ENCODE measurements around the gene ARMC2.

Gene ARMC2

GRCh38 chr6:108995296-108995695, 147.1 kb downstream of the ARMC2 start:
- TF ChIP-seq CTCF (conservative IDR thresholded peaks at IDR 0.05; ENCODE audit: low read depth, low read length), result no peak
- H3K4me3 ChIP-seq (ENCODE audit: low read depth, low read length), result no peak overlapping the region
- no peak for DNase-seq (ENCODE audit: low read depth)

GRCh38 chr6:108996208-108996607, 148.0 kb downstream of the ARMC2 start:
- no peak for TF ChIP-seq CTCF (conservative IDR thresholded peaks at IDR 0.05; ENCODE audit: low read depth, low read length)
- no peak overlapping the region for H3K4me3 ChIP-seq (ENCODE audit: low read depth, low read length)
- no peak for DNase-seq (ENCODE audit: low read depth)

- no peak overlapping the region for H3K4me3 ChIP-seq (ENCODE audit: low read depth, low read length)
- DNase-seq (ENCODE audit: low read depth), result no peak
- no peak for TF ChIP-seq CTCF (conservative IDR thresholded peaks at IDR 0.05; ENCODE audit: low read depth, low read length)
Observed at GRCh38 chr6:108998485-108998884, 150.3 kb downstream of the ARMC2 start.

GRCh38 chr6:108999428-108999827, 151.2 kb downstream of the ARMC2 start:
- TF ChIP-seq CTCF (conservative IDR thresholded peaks at IDR 0.05; ENCODE audit: low read depth, low read length), result no peak
- DNase-seq (ENCODE audit: low read depth), result no peak

GRCh38 chr6:109000289-109000688, 152.1 kb downstream of the ARMC2 start:
- peak; percentile 49 for DNase-seq (ENCODE audit: low read depth)
- TF ChIP-seq CTCF (conservative IDR thresholded peaks at IDR 0.05; ENCODE audit: low read depth, low read length), result no peak

More at GRCh38 chr6:108999428-108999827, 151.2 kb downstream of the ARMC2 start:
- no peak overlapping the region for H3K4me3 ChIP-seq (ENCODE audit: low read depth, low read length)

GRCh38 chr6:109001291-109001894, 153.2 kb downstream of the ARMC2 start:
- H3K4me3 ChIP-seq (ENCODE audit: low read depth, low read length), result no peak overlapping the region
- DNase-seq (ENCODE audit: low read depth), result peak; percentile 22
- no peak for TF ChIP-seq CTCF (conservative IDR thresholded peaks at IDR 0.05; ENCODE audit: low read depth, low read length)

More at GRCh38 chr6:109000289-109000688, 152.1 kb downstream of the ARMC2 start:
- no peak overlapping the region for H3K4me3 ChIP-seq (ENCODE audit: low read depth, low read length)

GRCh38 chr6:109002051-109002697, 154.0 kb downstream of the ARMC2 start:
- no peak overlapping the region for H3K4me3 ChIP-seq (ENCODE audit: low read depth, low read length)
- peak; percentile 70 for DNase-seq (ENCODE audit: low read depth)
- no peak for TF ChIP-seq CTCF (conservative IDR thresholded peaks at IDR 0.05; ENCODE audit: low read depth, low read length)
